Erythroblast (primary cell): ENCODE data around the gene GPR89B.
"Not testable (repeated sequence)": the region's sequence is repeated elsewhere in the genome, so short reads cannot be mapped to it uniquely, and the experiment has no call there.

Source experiments
- GATA1 ChIP-seq: IDR thresholded peaks from 2 replicates; pipeline ENCODE4 v1.6.1; 2011; ENCODE audit warnings: low read depth, mild to moderate bottlenecking, control low read depth, low read length, moderate library complexity
- POLR2A ChIP-seq: IDR thresholded peaks from 2 replicates; pipeline ENCODE4 v1.6.1; 2011; ENCODE audit warnings: mild to moderate bottlenecking, low read length

DNA sequence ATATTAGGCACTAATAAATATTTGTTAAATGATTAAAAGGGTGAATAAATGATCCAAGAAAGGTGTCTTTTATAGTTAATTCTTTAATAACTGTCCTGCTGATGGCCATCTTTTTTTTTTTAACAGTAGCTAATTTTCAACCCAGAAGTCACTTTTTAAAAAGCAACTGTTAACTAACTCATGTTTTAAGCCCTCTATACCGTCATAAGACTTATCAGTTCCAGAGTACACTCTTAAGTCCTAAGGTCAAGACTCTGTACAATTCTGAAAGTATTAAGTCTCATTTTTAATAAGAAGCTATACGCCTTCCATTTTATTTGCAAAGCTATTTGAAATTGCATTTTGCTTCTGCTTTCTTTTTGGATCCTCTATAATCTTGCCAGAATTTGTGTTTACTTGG is 2.9 kb downstream of the GPR89B start:
- TF ChIP-seq POLR2A, GATA1: not testable (repeated sequence)
